IMR-90 (cell line): ENCODE measurements around the gene SH3BP4. TPM values are rescaled to one million over a fixed set of nuclear protein-coding genes. Genes with fewer than 3 reads are reported as not detected.

Experiments
- ATAC-seq: fragments of 200-7000 bp; cut with Tn5 transposase; 2 replicates; pipeline ENCODE4 v1.9.1; 2020; ENCODE audit warnings: low read depth, mild to moderate bottlenecking, moderate library complexity
- BruUV-seq: library from RNA; stranded (reverse); fragments of 400-500 nt; replicated peaks from 2 replicates; lab custom pipeline; 2021; lab: Mats Ljungman, UMichigan
- CTCF ChIA-PET: fragments of 300-600 bp; formaldehyde crosslinking; extraction: SDS; loops from one replicate; lab custom pipeline; 2021; ENCODE audit warnings: antibody characterized with exemption; lab: Yijun Ruan, JAX
- POLR2A ChIA-PET: fragments of 300-600 bp; sonication (Branson Sonifier 250); formaldehyde crosslinking; loops from one replicate; lab custom pipeline; 2022; ENCODE audit warnings: antibody characterized with exemption; ENCODE audit not compliant: unreplicated experiment; lab: Charles Lee
- DNase-seq: peaks from one replicate; pipeline ENCODE4 v3.0.0; 2013
- H2AFZ ChIP-seq: replicated peaks from 2 replicates; pipeline ENCODE3; 2013; ENCODE audit warnings: low read length, mild to moderate bottlenecking; ENCODE audit not compliant: poor library complexity
- H2AK5ac ChIP-seq: 2 replicates; pipeline ENCODE4 v1.6.1; 2013; ENCODE audit warnings: low read depth, low read length, inconsistent platforms
- H2AK9ac ChIP-seq: replicated peaks from 2 replicates; pipeline ENCODE3; 2013; ENCODE audit warnings: mild to moderate bottlenecking, low read depth, low read length, moderate library complexity; ENCODE audit not compliant: poor library complexity
- H2BK120ac ChIP-seq: 2 replicates; pipeline ENCODE4 v1.6.1; 2013; ENCODE audit warnings: low read depth, low read length, inconsistent platforms
- H2BK15ac ChIP-seq: 3 replicates; pipeline ENCODE4 v1.6.1; 2013; ENCODE audit warnings: low read depth, low read length, inconsistent platforms
- H2BK20ac ChIP-seq: 2 replicates; pipeline ENCODE4 v1.6.1; 2013; ENCODE audit warnings: low read depth, mild to moderate bottlenecking, inconsistent platforms, low read length, moderate library complexity
- H2BK5ac ChIP-seq: 2 replicates; pipeline ENCODE4 v1.6.1; 2013; ENCODE audit warnings: mild to moderate bottlenecking, low read depth, low read length, inconsistent platforms; ENCODE audit not compliant: poor library complexity, severe bottlenecking
- H3K14ac ChIP-seq: replicated peaks from 2 replicates; pipeline ENCODE4 v1.6.1; 2013; ENCODE audit warnings: low read depth, low read length, inconsistent platforms
- H3K18ac ChIP-seq: 2 replicates; pipeline ENCODE4 v1.6.1; 2013; ENCODE audit warnings: low read depth, low read length, control low read depth
- H3K23ac ChIP-seq: 2 replicates; pipeline ENCODE4 v1.6.1; 2013; ENCODE audit warnings: low read depth, low read length, inconsistent platforms
- H3K27ac ChIP-seq: 2 replicates; pipeline ENCODE4 v1.5.1; 2013; ENCODE audit warnings: mild to moderate bottlenecking, control low read depth, low read length; ENCODE audit not compliant: insufficient read depth
- H3K27me3 ChIP-seq: 2 replicates; pipeline ENCODE4 v1.6.1; 2013; ENCODE audit warnings: low read length; ENCODE audit not compliant: control insufficient read depth, insufficient read depth
- H3K36me3 ChIP-seq: 2 replicates; pipeline ENCODE4 v1.6.1; 2013; ENCODE audit warnings: low read length, mixed read lengths; ENCODE audit not compliant: control insufficient read depth, insufficient read depth
- H3K4ac ChIP-seq: 2 replicates; pipeline ENCODE4 v1.6.1; 2013; ENCODE audit warnings: low read depth, low read length, inconsistent platforms
- H3K4me1 ChIP-seq: 2 replicates; pipeline ENCODE4 v1.6.1; 2013; ENCODE audit warnings: low read length, mixed read lengths; ENCODE audit not compliant: control insufficient read depth, insufficient read depth
- H3K4me2 ChIP-seq: 2 replicates; pipeline ENCODE4 v1.6.1; 2013; ENCODE audit warnings: low read depth, mild to moderate bottlenecking, control low read depth, low read length, moderate library complexity
- H3K4me3 ChIP-seq: 2 replicates; pipeline ENCODE4 v1.5.1; 2013; ENCODE audit warnings: low read depth, mild to moderate bottlenecking, control low read depth, low read length, moderate library complexity; ENCODE audit not compliant: insufficient read depth
- H3K56ac ChIP-seq: 2 replicates; pipeline ENCODE4 v1.6.1; 2013; ENCODE audit warnings: low read length, inconsistent platforms; ENCODE audit not compliant: insufficient read depth; ENCODE audit errors: extremely low read depth
- H3K79me1 ChIP-seq, 2 experiments: 2 replicates each; pipeline ENCODE4 v1.6.1; 2013; ENCODE audit warnings: low read length in 2 of 2, inconsistent platforms in 1 of 2, low read depth in 1 of 2
- H3K9ac ChIP-seq: 2 replicates; pipeline ENCODE4 v1.6.1; 2013; ENCODE audit warnings: low read depth, low read length, control low read depth
- H3K9me1 ChIP-seq: 2 replicates; pipeline ENCODE4 v1.6.1; 2013; ENCODE audit warnings: low read length, inconsistent platforms; ENCODE audit not compliant: insufficient read depth
- H3K9me3 ChIP-seq: 2 replicates; pipeline ENCODE4 v1.6.1; 2013; ENCODE audit warnings: low read length; ENCODE audit not compliant: control insufficient read depth, insufficient read depth
- H4K20me1 ChIP-seq: 2 replicates; pipeline ENCODE4 v1.6.1; 2013; ENCODE audit warnings: low read length, inconsistent platforms; ENCODE audit not compliant: insufficient read depth
- H4K5ac ChIP-seq: 2 replicates; pipeline ENCODE4 v1.6.1; 2013; ENCODE audit warnings: mild to moderate bottlenecking, low read depth, low read length, control low read depth
- H4K8ac ChIP-seq, 2 experiments: 2 replicates each; pipeline ENCODE4 v1.6.1; 2013; ENCODE audit warnings: low read depth in 2 of 2, low read length in 2 of 2, control low read depth in 1 of 2, inconsistent platforms in 1 of 2
- H4K91ac ChIP-seq: 2 replicates; pipeline ENCODE4 v1.6.1; 2013; ENCODE audit warnings: low read depth, low read length, inconsistent platforms; ENCODE audit not compliant: insufficient read depth
- CEBPB ChIP-seq: IDR thresholded peaks from 2 replicates; pipeline ENCODE4 v1.6.1; 2012; ENCODE audit warnings: low read depth, low read length, improper control_type of control experiment
- MAFK ChIP-seq: IDR thresholded peaks from 2 replicates; pipeline ENCODE4 v1.6.1; 2012; ENCODE audit warnings: low read depth, low read length, improper control_type of control experiment
- MAZ ChIP-seq: IDR thresholded peaks from 2 replicates; pipeline ENCODE4 v1.6.1; 2012; ENCODE audit warnings: low read depth, mild to moderate bottlenecking, low read length, improper control_type of control experiment, moderate library complexity, borderline replicate concordance
- MXI1 ChIP-seq: IDR thresholded peaks from 2 replicates; pipeline ENCODE4 v1.6.1; 2012; ENCODE audit warnings: low read depth, mild to moderate bottlenecking, low read length, moderate library complexity, borderline replicate concordance
- POLR2A ChIP-seq: IDR thresholded peaks from 2 replicates; pipeline ENCODE4 v1.6.1; 2012; ENCODE audit warnings: mild to moderate bottlenecking, low read depth, low read length
- RFX5 ChIP-seq: IDR thresholded peaks from 2 replicates; pipeline ENCODE4 v1.8.0; 2012; ENCODE audit warnings: low read depth, mild to moderate bottlenecking, low read length, moderate library complexity
- WGBS, 2 experiments: methylation state at CpG; one replicate each; pipeline versions ENCODE4 v1.1.5 to v1.1.7; 2013; ENCODE audit warnings: missing lambda C conversion rate in 2 of 2; ENCODE audit not compliant: insufficient read length in 1 of 2; ENCODE audit errors: extremely low coverage in 2 of 2; 5-methylcytosine and 5-hydroxymethylcytosine counted together
- dilution Hi-C: fragments of 300-500 bp; cut with HindIII; formaldehyde crosslinking; loops from one replicate; pipeline ENCODE4 v1.14.3; 2018; ENCODE audit warnings: low sequenced_read_pairs; ENCODE audit not compliant: unreplicated experiment
- in situ Hi-C: fragments of 300-500 bp; cut with MboI; formaldehyde crosslinking; loops from 3 replicates; pipeline ENCODE4 v1.14.3; 2019; ENCODE audit warnings: low sequenced_read_pairs, inconsistent platforms, mixed read lengths
- intact Hi-C: fragments of 100-400 bp; cut with micrococcal nuclease; formaldehyde crosslinking; loops from 2 replicates; pipeline ENCODE4 v1.10.0; 2022
- polyA plus RNA-seq, 3 experiments: library from polyadenylated mRNA; depleted of rRNA; stranded (reverse); fragments of >200 nt; gene quantifications; 2 replicates each; pipeline ENCODE4 v1.2.3, GENCODE V29; 2012; ENCODE audit warnings: low replicate concordance in 1 of 3
- total RNA-seq: library from RNA; depleted of rRNA; stranded (reverse); fragments of >200 nt; gene quantifications from 2 replicates; pipeline ENCODE4 v1.2.3, GENCODE V29; 2012
- TF ChIP-seq, protein P1 (sequence below): fragments of 150-350 bp; IDR thresholded peaks from 2 replicates; pipeline ENCODE4 v1.6.1; 2017; ENCODE audit warnings: mild to moderate bottlenecking, antibody characterized with exemption, low read length, low read depth
- TF ChIP-seq, protein P2 (sequence below): fragments of 150-350 bp; IDR thresholded peaks from 2 replicates; pipeline ENCODE4 v1.6.1; 2016; ENCODE audit warnings: low read depth, mild to moderate bottlenecking, low read length, moderate library complexity, borderline replicate concordance
- TF ChIP-seq, protein P3 (sequence below): conservative IDR thresholded peaks from 2 replicates; pipeline ENCODE4 v1.5.1; 2012; ENCODE audit warnings: mild to moderate bottlenecking, low read depth, low read length, improper control_type of control experiment

Gene SH3BP4
- total and polyA plus RNA-seq, 2 of the 4 experiments (the other 2 are of a cell fraction), result 104 to 122 TPM

DNA sequence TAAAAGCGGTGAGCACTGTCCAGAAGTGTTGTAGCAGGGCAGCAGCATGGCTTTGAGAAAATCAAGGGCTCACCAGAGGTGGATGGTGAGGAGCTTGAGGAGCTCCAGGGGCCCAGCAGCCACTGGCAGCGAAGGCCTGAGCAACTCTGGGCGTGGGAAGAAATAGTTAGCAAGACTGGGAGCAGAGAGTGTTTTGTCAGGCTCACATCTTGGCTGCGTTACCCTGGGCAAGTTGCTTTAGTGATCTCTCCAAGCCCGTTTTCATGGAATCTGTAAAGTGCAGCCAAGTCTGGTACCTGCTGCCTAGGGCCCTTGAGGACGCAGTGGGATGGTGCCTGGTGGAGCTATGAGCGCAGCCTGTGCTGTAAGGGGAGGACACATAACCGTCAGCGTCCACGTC lies 78.3 kb downstream of the SH3BP4 start:
- no TSS peak for BruUV-seq
- Histone ChIP-seq H3K9me1 (peaks cover 75% of the 10 kb centered on the region), H4K20me1 (peaks cover 99% of the 10 kb centered on the region), H3K79me1 (peaks cover under 1 to 98% of the 10 kb centered on the region in 2 experiments; a peak in 3 of 4 replicates), H4K8ac (peak overlapping the region; percentile 28 to 33; a peak in 2 of 4 replicates), H3K4ac (peak overlapping the region; percentile 1; the same call in 1 of the 2 replicates), H4K91ac (0 out of 2 replicates have a peak overlapping the region, but pooled peaks have one; percentile 28), H3K56ac (no peak overlapping the region), H3K9me3 (no peaks in the 10 kb centered on the region), H2BK120ac (no peak overlapping the region), H2BK5ac (peak overlapping the region; percentile 40), H3K27ac (no peak overlapping the region), H2AFZ (no peak overlapping the region), H3K36me3 (peaks cover 31% of the 10 kb centered on the region), H2BK15ac (no peak overlapping the region; the same call in 2 of the 3 replicates), H3K4me2 (no peak overlapping the region), H2BK20ac (peak overlapping the region; percentile 12; the same call in 1 of the 2 replicates), H2AK5ac (peak overlapping the region; percentile 63; the same call in 1 of the 2 replicates), H3K18ac (no peak overlapping the region), H3K23ac (0 out of 2 replicates have a peak overlapping the region, but pooled peaks have one; percentile 25), H4K5ac (no peak overlapping the region), H3K4me1 (peaks cover 60% of the 10 kb centered on the region), H3K9ac (no peak overlapping the region), H2AK9ac (peak overlapping the region; percentile 44), H3K4me3 (no peak overlapping the region), H3K27me3 (no peaks in the 10 kb centered on the region), H3K14ac (no peak overlapping the region)
- 91% methylated on average over 10 of the region's 10 CpGs; no CpG with 5 or more reads in 1 of the 2 experiments for WGBS, 2 experiments
- dilution Hi-C loops, result no loop called here
- POLR2A ChIA-PET, result no interaction called here
- intact Hi-C loops, result no loop called here
- DNase-seq (no peak), ATAC-seq (no peak)
- in situ Hi-C loops, result no loop called here
- CTCF ChIA-PET, result no interaction called here
- no peak for TF ChIP-seq POLR2A
- no peak for TF ChIP-seq MAZ
- no peak for TF ChIP-seq RFX5
- no peak for TF ChIP-seq CEBPB
- TF ChIP-seq, protein P1, sequence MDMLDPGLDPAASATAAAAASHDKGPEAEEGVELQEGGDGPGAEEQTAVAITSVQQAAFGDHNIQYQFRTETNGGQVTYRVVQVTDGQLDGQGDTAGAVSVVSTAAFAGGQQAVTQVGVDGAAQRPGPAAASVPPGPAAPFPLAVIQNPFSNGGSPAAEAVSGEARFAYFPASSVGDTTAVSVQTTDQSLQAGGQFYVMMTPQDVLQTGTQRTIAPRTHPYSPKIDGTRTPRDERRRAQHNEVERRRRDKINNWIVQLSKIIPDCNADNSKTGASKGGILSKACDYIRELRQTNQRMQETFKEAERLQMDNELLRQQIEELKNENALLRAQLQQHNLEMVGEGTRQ, result no peak
- no peak for TF ChIP-seq MAFK
- no peak for TF ChIP-seq MXI1
- TF ChIP-seq, protein P2, sequence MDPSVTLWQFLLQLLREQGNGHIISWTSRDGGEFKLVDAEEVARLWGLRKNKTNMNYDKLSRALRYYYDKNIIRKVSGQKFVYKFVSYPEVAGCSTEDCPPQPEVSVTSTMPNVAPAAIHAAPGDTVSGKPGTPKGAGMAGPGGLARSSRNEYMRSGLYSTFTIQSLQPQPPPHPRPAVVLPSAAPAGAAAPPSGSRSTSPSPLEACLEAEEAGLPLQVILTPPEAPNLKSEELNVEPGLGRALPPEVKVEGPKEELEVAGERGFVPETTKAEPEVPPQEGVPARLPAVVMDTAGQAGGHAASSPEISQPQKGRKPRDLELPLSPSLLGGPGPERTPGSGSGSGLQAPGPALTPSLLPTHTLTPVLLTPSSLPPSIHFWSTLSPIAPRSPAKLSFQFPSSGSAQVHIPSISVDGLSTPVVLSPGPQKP, result no peak
- TF ChIP-seq, protein P3, sequence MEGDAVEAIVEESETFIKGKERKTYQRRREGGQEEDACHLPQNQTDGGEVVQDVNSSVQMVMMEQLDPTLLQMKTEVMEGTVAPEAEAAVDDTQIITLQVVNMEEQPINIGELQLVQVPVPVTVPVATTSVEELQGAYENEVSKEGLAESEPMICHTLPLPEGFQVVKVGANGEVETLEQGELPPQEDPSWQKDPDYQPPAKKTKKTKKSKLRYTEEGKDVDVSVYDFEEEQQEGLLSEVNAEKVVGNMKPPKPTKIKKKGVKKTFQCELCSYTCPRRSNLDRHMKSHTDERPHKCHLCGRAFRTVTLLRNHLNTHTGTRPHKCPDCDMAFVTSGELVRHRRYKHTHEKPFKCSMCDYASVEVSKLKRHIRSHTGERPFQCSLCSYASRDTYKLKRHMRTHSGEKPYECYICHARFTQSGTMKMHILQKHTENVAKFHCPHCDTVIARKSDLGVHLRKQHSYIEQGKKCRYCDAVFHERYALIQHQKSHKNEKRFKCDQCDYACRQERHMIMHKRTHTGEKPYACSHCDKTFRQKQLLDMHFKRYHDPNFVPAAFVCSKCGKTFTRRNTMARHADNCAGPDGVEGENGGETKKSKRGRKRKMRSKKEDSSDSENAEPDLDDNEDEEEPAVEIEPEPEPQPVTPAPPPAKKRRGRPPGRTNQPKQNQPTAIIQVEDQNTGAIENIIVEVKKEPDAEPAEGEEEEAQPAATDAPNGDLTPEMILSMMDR, result no peak
